ENCODE measurements around the gene CDK5RAP2.

DNA sequence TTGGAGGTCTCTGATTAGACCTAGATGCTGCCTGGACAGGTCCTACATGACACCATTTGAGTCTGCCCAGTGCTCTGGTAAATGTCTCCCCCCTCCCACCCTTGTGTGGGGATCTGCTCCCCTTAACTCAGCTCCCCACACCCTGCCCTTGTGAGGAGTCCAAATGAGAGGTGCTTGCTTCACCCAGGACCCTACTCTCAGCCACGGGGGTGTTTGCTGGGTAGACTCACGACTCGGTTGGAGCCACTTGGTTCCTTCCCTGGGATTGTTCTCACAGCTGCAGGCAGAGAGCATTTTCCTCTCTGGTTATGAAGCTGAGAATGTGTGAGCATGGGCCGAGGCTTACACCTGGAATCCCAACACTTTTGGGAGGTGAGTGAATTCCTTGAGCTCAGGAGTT, 204.7 kb downstream of the CDK5RAP2 start:
- no peak for TF ChIP-seq CTCF (conservative IDR thresholded peaks at IDR 0.05; ENCODE audit: low read length)
- TF ChIP-seq EZH2phosphoT487 (IDR thresholded peaks at IDR 0.05; ENCODE audit: borderline replicate concordance, low read depth, low read length): no peak

All from OCI-LY7 (cell line).